GM19463 (cell line): Measurements from ENCODE around the gene CTBS.

Source experiments
- ATAC-seq: cut with Tn5 transposase; IDR thresholded peaks from one replicate; pipeline ENCODE4 v1.9.1; 2021; ENCODE audit warnings: mild to moderate bottlenecking, moderate library complexity; ENCODE audit not compliant: unreplicated experiment

The CTBS gene

GRCh38 chr1:84506729-84507453 is 67.3 kb downstream of the CTBS start:
- ATAC-seq, result no peak

- ATAC-seq, result peak; percentile 78
Measured at GRCh38 chr1:84506002-84506728, 68.1 kb downstream of the CTBS start, which contains the start of the genes GNG5 and SPATA1. TSS of gene GNG5 (minus strand) at chr1:84506581. CDS start at chr1:84506091, 490 bp downstream. TSS of gene SPATA1 (plus strand) at chr1:84506386. CDS start at chr1:84516360, 9,974 bp downstream.

GRCh38 chr1:84505493-84506001 is 68.7 kb downstream of the CTBS start:
- ATAC-seq, result peak; percentile 28

GRCh38 chr1:84504580-84505492 is 69.4 kb downstream of the CTBS start:
- no peak for ATAC-seq

- ATAC-seq, result no peak
Measured at GRCh38 chr1:84502927-84503326, 71.3 kb downstream of the CTBS start.
